ENCODE measurements around the gene FAM200C. TPM values are rescaled to one million over a fixed set of nuclear protein-coding genes. Genes with fewer than 3 reads are reported as not detected.

The FAM200C gene
- total RNA-seq, 1 donor from 2014 or later: 6.1 TPM

- TF ChIP-seq CTCF (IDR thresholded peaks at IDR 0.05): no peak
- H3K4me1 ChIP-seq: peaks cover 36% of the 10 kb centered on the region
- intact Hi-C loops (cut with DNase I): no loop called here
- DNase-seq (no peak), ATAC-seq (no peak)
- no peaks in the 10 kb centered on the region for H3K27me3 ChIP-seq (ENCODE audit: low read depth)
- H3K4me3 ChIP-seq: peak overlapping the region; percentile 81
- H3K9me3 ChIP-seq: no peaks in the 10 kb centered on the region
- H3K27ac ChIP-seq: peak overlapping the region; percentile 91
- H3K36me3 ChIP-seq: peaks cover 7% of the 10 kb centered on the region
Measured at GRCh38 chr5:160419458-160420330, 19.8 kb upstream of the FAM200C start.

GRCh38 chr5:160418561-160419457, 19.0 kb upstream of the FAM200C start, which contains the start of gene SLU7:
SLU7 (minus strand) TSS chr5:160419081; CDS start chr5:160415294, 3,787 bp downstream.
- TF ChIP-seq CTCF (IDR thresholded peaks at IDR 0.05): no peak
- peak within 1 kb of the TSS; percentile 91 for H3K27ac ChIP-seq

GRCh38 chr5:160398806-160399205, 1.0 kb downstream of the FAM200C start:
- no peaks in the 10 kb centered on the region for H3K9me3 ChIP-seq
- peak overlapping the region; percentile 84 for H3K27ac ChIP-seq
- peaks cover 20% of the 10 kb centered on the region for H3K4me1 ChIP-seq
- no peak for DNase-seq
- H3K27me3 ChIP-seq (ENCODE audit: low read depth): no peaks in the 10 kb centered on the region
- intact Hi-C loops (cut with DNase I): no loop called here
- H3K4me3 ChIP-seq: peak overlapping the region; percentile 73
- peaks cover 24% of the 10 kb centered on the region for H3K36me3 ChIP-seq
- no peak for TF ChIP-seq CTCF (IDR thresholded peaks at IDR 0.05)
- no peak for ATAC-seq

More at GRCh38 chr5:160418561-160419457, 19.0 kb upstream of the FAM200C start, which contains the start of gene SLU7:
- no peaks in the 10 kb centered on the region for H3K9me3 ChIP-seq
- H3K36me3 ChIP-seq: peaks cover 16% of the 10 kb centered on the region
- H3K4me1 ChIP-seq: peaks cover 36% of the 10 kb centered on the region
- peak; percentile 94 to 95 for ATAC-seq
- intact Hi-C loops (cut with DNase I): no loop called here
- no peaks in the 10 kb centered on the region for H3K27me3 ChIP-seq (ENCODE audit: low read depth)
- peak; percentile 94 for DNase-seq
- H3K4me3 ChIP-seq: peak within 1 kb of the TSS; percentile 81

GRCh38 chr5:160397492-160397891, 2.4 kb downstream of the FAM200C start:
- Histone ChIP-seq H3K27ac (no peak overlapping the region), H3K9me3 (no peaks in the 10 kb centered on the region), H3K27me3 (ENCODE audit: low read depth) (no peaks in the 10 kb centered on the region), H3K4me3 (no peak overlapping the region), H3K4me1 (peaks cover 25% of the 10 kb centered on the region), H3K36me3 (peaks cover 11% of the 10 kb centered on the region)
- DNase-seq: no peak
- ATAC-seq: no peak
- intact Hi-C loops (cut with DNase I): no loop called here
- TF ChIP-seq CTCF (IDR thresholded peaks at IDR 0.05): no peak

GRCh38 chr5:160395111-160395510, 4.7 kb downstream of the FAM200C start:
- DNase-seq (no peak), ATAC-seq (no peak)
- Histone ChIP-seq H3K9me3 (no peaks in the 10 kb centered on the region), H3K27me3 (ENCODE audit: low read depth) (no peaks in the 10 kb centered on the region), H3K27ac (no peak overlapping the region), H3K4me1 (peaks cover 20% of the 10 kb centered on the region), H3K36me3 (no peaks in the 10 kb centered on the region), H3K4me3 (no peak overlapping the region)
- intact Hi-C loops (cut with DNase I): no loop called here
- no peak for TF ChIP-seq CTCF (IDR thresholded peaks at IDR 0.05)

Data from lower lobe of right lung (tissue), 2 donors.